Measurements from ENCODE around the gene HLA-DRA. TPM values are rescaled to one million over a fixed set of nuclear protein-coding genes. Genes with fewer than 3 reads are reported as not detected.

HLA-DRA gene
- total RNA-seq, 2 experiments from 2014 or later = 552 to 1,231 TPM

DNA sequence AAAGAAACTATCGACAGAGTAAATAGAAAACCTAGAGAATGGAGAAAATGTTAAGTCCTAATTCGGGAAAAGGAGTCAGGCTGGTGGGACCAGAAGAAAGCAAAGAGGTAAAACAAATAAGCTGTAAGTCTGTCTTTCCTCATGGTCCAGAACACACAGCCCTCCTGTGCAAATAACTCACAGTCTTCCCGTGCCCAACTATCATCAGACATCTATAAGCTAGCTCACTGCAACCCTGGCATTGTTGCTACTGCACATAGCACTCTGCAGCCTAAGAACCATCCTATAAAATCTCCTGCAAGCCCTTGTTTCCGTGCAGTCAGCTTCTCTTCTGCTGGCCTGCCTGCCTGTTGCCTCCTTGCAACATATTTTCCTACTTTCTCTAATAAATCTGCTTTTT, 17.4 kb downstream of the HLA-DRA start:
- no peaks in the 10 kb centered on the region for H3K79me2 ChIP-seq (ENCODE audit: insufficient read depth, low read depth, low read length)
- intact Hi-C loops (cut with micrococcal nuclease; ENCODE audit: unreplicated experiment) = no loop called here
- H3K36me3 ChIP-seq (ENCODE audit: insufficient read depth, low read length) = no peaks in the 10 kb centered on the region; the same call in 1 of the 2 replicates
- H3K27ac ChIP-seq (ENCODE audit: low read depth, low read length, poor library complexity, severe bottlenecking) = no peak overlapping the region
- BruUV-seq (replicated peaks) = no TSS peak
- H3K9me3 ChIP-seq (ENCODE audit: low read length) = peaks cover 22% of the 10 kb centered on the region
- no peaks in the 10 kb centered on the region for H3K9me2 ChIP-seq (ENCODE audit: insufficient read depth, low read length)
- no peak for DNase-seq (ENCODE audit: low spot score)
- H3K4me3 ChIP-seq (ENCODE audit: low read depth, low read length, poor library complexity, severe bottlenecking) = no peak overlapping the region
- H3K4me1 ChIP-seq (ENCODE audit: insufficient read depth, low read length, poor library complexity, severe bottlenecking) = no peaks in the 10 kb centered on the region
- no peaks in the 10 kb centered on the region for H4K20me1 ChIP-seq (ENCODE audit: insufficient read depth, low read length)
- H3K4me2 ChIP-seq (ENCODE audit: low read length) = no peak overlapping the region
- no peak for TF ChIP-seq EZH2phosphoT487 (IDR thresholded peaks at IDR 0.05; ENCODE audit: borderline replicate concordance, low read depth, low read length)
- TF ChIP-seq, protein P1, sequence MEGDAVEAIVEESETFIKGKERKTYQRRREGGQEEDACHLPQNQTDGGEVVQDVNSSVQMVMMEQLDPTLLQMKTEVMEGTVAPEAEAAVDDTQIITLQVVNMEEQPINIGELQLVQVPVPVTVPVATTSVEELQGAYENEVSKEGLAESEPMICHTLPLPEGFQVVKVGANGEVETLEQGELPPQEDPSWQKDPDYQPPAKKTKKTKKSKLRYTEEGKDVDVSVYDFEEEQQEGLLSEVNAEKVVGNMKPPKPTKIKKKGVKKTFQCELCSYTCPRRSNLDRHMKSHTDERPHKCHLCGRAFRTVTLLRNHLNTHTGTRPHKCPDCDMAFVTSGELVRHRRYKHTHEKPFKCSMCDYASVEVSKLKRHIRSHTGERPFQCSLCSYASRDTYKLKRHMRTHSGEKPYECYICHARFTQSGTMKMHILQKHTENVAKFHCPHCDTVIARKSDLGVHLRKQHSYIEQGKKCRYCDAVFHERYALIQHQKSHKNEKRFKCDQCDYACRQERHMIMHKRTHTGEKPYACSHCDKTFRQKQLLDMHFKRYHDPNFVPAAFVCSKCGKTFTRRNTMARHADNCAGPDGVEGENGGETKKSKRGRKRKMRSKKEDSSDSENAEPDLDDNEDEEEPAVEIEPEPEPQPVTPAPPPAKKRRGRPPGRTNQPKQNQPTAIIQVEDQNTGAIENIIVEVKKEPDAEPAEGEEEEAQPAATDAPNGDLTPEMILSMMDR (conservative IDR thresholded peaks at IDR 0.05; ENCODE audit: low read length) = no peak
- CTCF ChIA-PET (ENCODE audit: unreplicated experiment) = no interaction called here
- no peak overlapping the region for H2AFZ ChIP-seq (ENCODE audit: low read length)
- POLR2A ChIA-PET = interaction anchor here (0.7 kb wide), 1 partner anchor 18 kb away, joined by 5 read pairs; the partner anchor contains the start of gene HLA-DRA

DNA sequence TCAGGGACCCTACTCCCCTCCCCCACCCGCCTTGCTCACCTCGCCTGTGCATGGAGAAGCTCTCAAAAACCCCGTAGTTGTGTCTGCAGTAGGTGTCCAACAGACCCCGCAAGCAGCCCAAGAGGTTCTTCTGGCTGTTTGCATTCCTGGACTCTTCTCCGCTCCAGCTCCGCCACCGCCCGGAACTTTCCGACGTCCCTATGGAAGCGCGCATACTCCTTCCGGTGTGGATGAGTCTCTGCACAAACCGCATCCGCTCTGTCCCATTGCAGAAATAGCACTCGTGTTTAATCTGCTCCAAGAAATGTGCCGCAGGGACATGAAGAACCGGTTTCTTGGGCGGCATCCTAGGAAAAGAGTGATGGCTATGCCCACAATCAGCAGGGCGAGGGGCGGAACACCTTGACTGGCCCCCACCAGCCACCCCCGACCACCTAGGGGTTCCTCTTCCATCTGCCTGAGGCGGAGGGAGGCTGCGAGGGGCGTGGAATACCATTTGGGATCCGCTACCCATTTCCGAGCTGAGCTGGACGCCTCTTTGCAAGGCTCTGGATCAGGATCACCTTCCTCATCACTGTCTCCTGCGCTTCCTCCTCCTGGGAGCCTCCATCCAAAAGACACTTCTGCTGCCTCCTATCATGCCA, 20.2 kb downstream of the HLA-DRA start:
- Histone ChIP-seq H2AFZ (ENCODE audit: low read length) (no peak overlapping the region), H3K4me3 (ENCODE audit: low read depth, low read length, poor library complexity, severe bottlenecking) (no peak overlapping the region), H3K36me3 (ENCODE audit: insufficient read depth, low read length) (no peaks in the 10 kb centered on the region), H3K4me2 (ENCODE audit: low read length) (no peak overlapping the region), H3K4me1 (ENCODE audit: insufficient read depth, low read length, poor library complexity, severe bottlenecking) (no peaks in the 10 kb centered on the region), H3K79me2 (ENCODE audit: insufficient read depth, low read depth, low read length) (no peaks in the 10 kb centered on the region), H3K27ac (ENCODE audit: low read depth, low read length, poor library complexity, severe bottlenecking) (no peak overlapping the region), H4K20me1 (ENCODE audit: insufficient read depth, low read length) (no peaks in the 10 kb centered on the region), H3K9me2 (ENCODE audit: insufficient read depth, low read length) (no peaks in the 10 kb centered on the region), H3K9me3 (ENCODE audit: low read length) (peaks cover 4% of the 10 kb centered on the region)
- no peak for DNase-seq (ENCODE audit: low spot score)
- TF ChIP-seq, protein P1 (conservative IDR thresholded peaks at IDR 0.05; ENCODE audit: low read length) = no peak
- TF ChIP-seq EZH2phosphoT487 (IDR thresholded peaks at IDR 0.05; ENCODE audit: borderline replicate concordance, low read depth, low read length) = no peak
- POLR2A ChIA-PET = interaction anchor here (0.7 to 0.9 kb wide), 2 partner anchors 21 to 161 kb away, joined by 3 read pairs; partner anchors contain the start of gene HLA-DRA
- BruUV-seq (replicated peaks) = no TSS peak
- intact Hi-C loops (cut with micrococcal nuclease; ENCODE audit: unreplicated experiment) = no loop called here
- CTCF ChIA-PET (ENCODE audit: unreplicated experiment) = no interaction called here

DNA sequence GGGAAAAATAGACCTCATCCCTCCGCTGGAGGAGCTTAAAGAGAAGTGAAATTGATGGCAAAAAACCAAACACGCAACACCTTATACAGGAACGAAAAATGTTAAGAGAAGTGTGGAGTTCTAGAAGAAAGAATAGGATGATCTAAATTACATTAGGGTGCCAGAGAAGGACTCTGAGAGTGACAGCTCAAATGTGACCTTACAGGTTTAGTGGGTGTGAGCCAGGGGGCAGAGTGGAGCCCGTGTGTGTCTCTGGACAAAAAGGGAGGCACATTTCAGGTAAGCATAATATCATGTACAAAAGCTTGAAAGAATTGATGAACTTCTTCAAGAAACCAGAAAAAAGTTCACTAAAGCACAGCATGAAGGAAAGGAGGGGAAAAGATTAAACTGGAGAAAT, 20.8 kb downstream of the HLA-DRA start:
- peaks cover 4% of the 10 kb centered on the region; the same call in 1 of the 2 replicates for H3K9me3 ChIP-seq (ENCODE audit: low read length)
- no peak overlapping the region; the same call in 1 of the 2 replicates for H2AFZ ChIP-seq (ENCODE audit: low read length)
- no peaks in the 10 kb centered on the region for H4K20me1 ChIP-seq (ENCODE audit: insufficient read depth, low read length)
- intact Hi-C loops (cut with micrococcal nuclease; ENCODE audit: unreplicated experiment) = no loop called here
- peak; percentile 36 for DNase-seq (ENCODE audit: low spot score)
- BruUV-seq (replicated peaks) = no TSS peak
- no peak for TF ChIP-seq EZH2phosphoT487 (IDR thresholded peaks at IDR 0.05; ENCODE audit: borderline replicate concordance, low read depth, low read length)
- TF ChIP-seq, protein P1 (conservative IDR thresholded peaks at IDR 0.05; ENCODE audit: low read length) = peak; percentile 73
- no peaks in the 10 kb centered on the region for H3K9me2 ChIP-seq (ENCODE audit: insufficient read depth, low read length)
- no peaks in the 10 kb centered on the region for H3K36me3 ChIP-seq (ENCODE audit: insufficient read depth, low read length)
- ChIA-PET POLR2A (interaction anchor here (0.7 to 0.9 kb wide), 2 partner anchors 21 to 160 kb away, joined by 3 read pairs; partner anchors contain the start of gene HLA-DRA), CTCF (ENCODE audit: unreplicated experiment) (no interaction called here)
- H3K4me2 ChIP-seq (ENCODE audit: low read length) = no peak overlapping the region
- H3K27ac ChIP-seq (ENCODE audit: low read depth, low read length, poor library complexity, severe bottlenecking) = no peak overlapping the region
- H3K79me2 ChIP-seq (ENCODE audit: insufficient read depth, low read depth, low read length) = no peaks in the 10 kb centered on the region
- no peaks in the 10 kb centered on the region for H3K4me1 ChIP-seq (ENCODE audit: insufficient read depth, low read length, poor library complexity, severe bottlenecking)
- no peak overlapping the region for H3K4me3 ChIP-seq (ENCODE audit: low read depth, low read length, poor library complexity, severe bottlenecking)

All from OCI-LY7 (cell line).